GM23248 (cell line): ENCODE results near the gene SLC5A5. TPM values are rescaled to one million over a fixed set of nuclear protein-coding genes. Genes with fewer than 3 reads are reported as not detected.

Experiments
- DNase-seq: peaks from one replicate; pipeline ENCODE4 v3.0.0-alpha.2; 2015
- H2AFZ ChIP-seq: fragments of 200-600 bp; sonication (generic); 2 replicates; pipeline ENCODE4 v1.6.1; 2016; ENCODE audit warnings: antibody characterized with exemption
- H3F3A ChIP-seq: fragments of 200-600 bp; sonication (generic); 2 replicates; pipeline ENCODE4 v1.6.1; 2016; ENCODE audit warnings: mild to moderate bottlenecking, antibody characterized with exemption, mixed run types; ENCODE audit not compliant: insufficient read depth
- H3K27ac ChIP-seq: fragments of 200-600 bp; sonication (generic); 2 replicates; pipeline ENCODE4 v1.5.1; 2016; ENCODE audit warnings: mild to moderate bottlenecking
- H3K27me3 ChIP-seq: fragments of 200-600 bp; sonication (generic); replicated peaks from 2 replicates; pipeline ENCODE4 v1.6.1; 2016; ENCODE audit warnings: mild to moderate bottlenecking; ENCODE audit not compliant: insufficient read depth
- H3K36me3 ChIP-seq: fragments of 200-600 bp; sonication (generic); 2 replicates; pipeline ENCODE4 v1.6.1; 2016; ENCODE audit warnings: low read depth, mild to moderate bottlenecking
- H3K4me1 ChIP-seq: fragments of 200-600 bp; sonication (generic); 2 replicates; pipeline ENCODE4 v1.6.1; 2016; ENCODE audit warnings: mild to moderate bottlenecking; ENCODE audit not compliant: insufficient read depth
- H3K4me2 ChIP-seq: fragments of 200-600 bp; sonication (generic); one replicate; pipeline ENCODE4 v1.6.1; 2016; ENCODE audit warnings: mild to moderate bottlenecking; ENCODE audit not compliant: unreplicated experiment
- H3K4me3 ChIP-seq: fragments of 200-600 bp; sonication (generic); 2 replicates; pipeline ENCODE4 v1.5.1; 2016; ENCODE audit warnings: mild to moderate bottlenecking
- H3K79me2 ChIP-seq: fragments of 200-600 bp; sonication (generic); 2 replicates; pipeline ENCODE4 v1.6.1; 2016; ENCODE audit warnings: mild to moderate bottlenecking; ENCODE audit not compliant: insufficient read depth
- H3K9ac ChIP-seq: fragments of 200-600 bp; sonication (generic); 2 replicates; pipeline ENCODE4 v1.6.1; 2016; ENCODE audit warnings: mild to moderate bottlenecking
- H3K9me2 ChIP-seq: fragments of 200-600 bp; sonication (generic); 2 replicates; pipeline ENCODE4 v1.6.1; 2016; ENCODE audit warnings: mixed run types, mild to moderate bottlenecking, moderate library complexity; ENCODE audit not compliant: insufficient read depth
- H3K9me3 ChIP-seq: fragments of 200-600 bp; sonication (generic); one replicate; pipeline ENCODE4 v1.6.1; 2017; ENCODE audit warnings: low read depth
- H4K20me1 ChIP-seq: fragments of 200-600 bp; sonication (generic); 2 replicates; pipeline ENCODE4 v1.6.0; 2016; ENCODE audit not compliant: insufficient read depth
- EZH2 ChIP-seq: fragments of 200-600 bp; sonication (generic); IDR thresholded peaks from 2 replicates; pipeline ENCODE4 v1.6.1; 2018; ENCODE audit warnings: antibody characterized with exemption, mild to moderate bottlenecking; ENCODE audit not compliant: insufficient read depth, poor library complexity, severe bottlenecking
- EZH2phosphoT487 ChIP-seq: fragments of 200-600 bp; sonication (generic); IDR thresholded peaks from 2 replicates; pipeline ENCODE4 v1.6.1; 2018; ENCODE audit warnings: antibody characterized with exemption, moderate library complexity, mild to moderate bottlenecking, low read depth; ENCODE audit not compliant: insufficient read depth
- WGBS, 2 experiments: methylation state at CpG; one replicate each; pipeline ENCODE4 v1.1.6; 2015 to 2017; ENCODE audit warnings: low lambda C conversion rate in 2 of 2, low coverage in 1 of 2; ENCODE audit errors: missing lambda C conversion rate in 2 of 2; 5-methylcytosine and 5-hydroxymethylcytosine counted together
- in situ Hi-C: fragments of 300-500 bp; cut with MboI; formaldehyde crosslinking; loops from 2 replicates; pipeline ENCODE4 v1.15.0; 2020
- polyA plus RNA-seq: library from polyadenylated mRNA; unstranded; fragments of >200 nt; fragmentation: Nextera tagmentation; extraction: Ambion mirVana; gene quantifications from 2 replicates; pipeline ENCODE4 v1.2.1, GENCODE V29; 2016
- total RNA-seq: library from RNA; depleted of rRNA; stranded (reverse); fragments of >200 nt; shearing (Covaris generic); gene quantifications from 2 replicates; pipeline ENCODE4 v1.2.3, GENCODE V29; 2014

SLC5A5 gene
- total and polyA plus RNA-seq, 2 experiments from 2014 or later = not detected

DNA sequence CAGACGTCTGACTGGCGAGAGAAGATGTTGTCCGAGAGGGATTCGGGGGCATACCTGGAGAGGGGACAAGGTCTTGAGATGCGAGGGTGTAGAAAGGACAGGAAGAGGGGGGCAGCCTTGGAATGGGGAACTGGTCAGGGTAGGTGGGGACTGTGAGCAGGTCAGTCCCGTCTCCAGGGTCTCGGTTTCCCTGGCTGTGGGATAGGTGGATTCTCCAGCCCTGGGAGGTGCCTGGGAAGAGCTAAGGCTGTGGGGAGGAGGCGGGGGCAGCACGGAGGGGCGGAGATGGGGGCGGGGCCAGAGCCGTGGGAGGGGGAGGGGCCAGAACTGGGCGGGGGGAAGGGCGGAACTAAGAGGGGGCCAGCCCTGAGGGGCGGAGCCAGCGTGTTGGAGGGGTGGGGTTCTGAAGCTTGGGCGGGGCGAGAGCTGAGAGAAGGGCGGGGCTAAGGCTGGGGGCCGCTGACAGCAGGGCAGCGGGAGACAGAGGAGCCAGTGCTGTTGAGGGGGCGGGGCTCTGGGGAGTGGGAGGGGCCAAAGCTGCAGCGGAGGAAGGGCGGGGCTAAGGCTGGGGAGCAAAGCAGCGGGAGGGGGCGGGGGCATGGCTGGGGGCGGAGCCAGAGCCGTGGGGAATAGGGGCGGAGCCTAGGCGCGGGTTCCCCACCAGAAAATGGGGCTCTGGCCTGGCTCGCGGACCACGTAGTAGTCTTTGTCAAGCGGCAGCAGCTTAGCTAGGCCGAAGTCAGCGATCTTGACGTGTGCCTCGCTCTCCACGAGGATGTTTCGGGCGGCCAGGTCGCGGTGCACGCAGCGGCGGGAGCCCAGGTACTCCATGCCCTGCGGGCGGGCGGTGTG is 41.0 kb upstream of the SLC5A5 start:
- Histone ChIP-seq H3K36me3 (no peaks in the 10 kb centered on the region), H2AFZ (peak overlapping the region; percentile 27; the same call in 1 of the 2 replicates), H3F3A (no peaks in the 10 kb centered on the region), H3K4me1 (no peaks in the 10 kb centered on the region), H3K4me3 (no peak overlapping the region), H3K4me2 (no peak overlapping the region), H3K9ac (no peak overlapping the region), H3K9me2 (no peaks in the 10 kb centered on the region), H3K9me3 (no peaks in the 10 kb centered on the region), H3K27me3 (no peaks in the 10 kb centered on the region), H4K20me1 (no peaks in the 10 kb centered on the region), H3K79me2 (no peaks in the 10 kb centered on the region), H3K27ac (no peak overlapping the region)
- 17 to 25% methylated on average over 18 to 50 of the region's 50 CpGs for WGBS, 2 experiments
- no peak for TF ChIP-seq EZH2phosphoT487
- no peak for TF ChIP-seq EZH2
- in situ Hi-C loops = no loop called here
- DNase-seq = peak; percentile 73

DNA sequence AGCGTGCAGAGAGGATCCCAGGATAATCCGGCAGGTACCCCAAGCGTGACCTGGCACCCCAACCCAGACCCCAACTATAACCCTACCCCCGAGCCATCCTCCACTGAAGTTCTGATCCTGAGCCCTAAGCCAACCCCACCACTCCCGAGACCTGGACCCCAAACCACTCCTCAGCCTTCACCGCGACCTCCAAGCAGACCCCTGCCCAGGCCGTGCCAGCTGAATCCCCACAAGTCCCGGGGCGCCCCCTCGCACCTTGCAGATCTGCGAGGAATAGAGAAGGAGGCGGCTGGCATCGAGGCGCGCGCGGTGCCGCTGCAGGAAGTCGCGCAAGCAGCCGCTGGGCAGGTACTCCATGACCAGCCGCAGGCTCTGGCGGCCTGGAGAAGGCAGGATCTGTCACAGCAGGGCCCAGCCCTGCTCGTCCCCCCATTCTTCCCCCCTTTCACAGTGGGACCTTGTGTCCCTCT is 40.3 kb upstream of the SLC5A5 start:
- H3K9me2 ChIP-seq = no peaks in the 10 kb centered on the region
- H3K36me3 ChIP-seq = no peaks in the 10 kb centered on the region
- no peak overlapping the region for H3K4me2 ChIP-seq
- DNase-seq = no peak
- no peaks in the 10 kb centered on the region for H3F3A ChIP-seq
- no peak overlapping the region for H2AFZ ChIP-seq
- no peaks in the 10 kb centered on the region for H3K27me3 ChIP-seq
- no peaks in the 10 kb centered on the region for H4K20me1 ChIP-seq
- H3K27ac ChIP-seq = no peak overlapping the region
- no peak overlapping the region for H3K4me3 ChIP-seq
- no peaks in the 10 kb centered on the region for H3K79me2 ChIP-seq
- no peak for TF ChIP-seq EZH2phosphoT487
- 56 to 66% methylated on average over 18 to 25 of the region's 25 CpGs for WGBS, 2 experiments
- no peaks in the 10 kb centered on the region for H3K4me1 ChIP-seq
- H3K9ac ChIP-seq = no peak overlapping the region
- in situ Hi-C loops = no loop called here
- no peaks in the 10 kb centered on the region for H3K9me3 ChIP-seq

DNA sequence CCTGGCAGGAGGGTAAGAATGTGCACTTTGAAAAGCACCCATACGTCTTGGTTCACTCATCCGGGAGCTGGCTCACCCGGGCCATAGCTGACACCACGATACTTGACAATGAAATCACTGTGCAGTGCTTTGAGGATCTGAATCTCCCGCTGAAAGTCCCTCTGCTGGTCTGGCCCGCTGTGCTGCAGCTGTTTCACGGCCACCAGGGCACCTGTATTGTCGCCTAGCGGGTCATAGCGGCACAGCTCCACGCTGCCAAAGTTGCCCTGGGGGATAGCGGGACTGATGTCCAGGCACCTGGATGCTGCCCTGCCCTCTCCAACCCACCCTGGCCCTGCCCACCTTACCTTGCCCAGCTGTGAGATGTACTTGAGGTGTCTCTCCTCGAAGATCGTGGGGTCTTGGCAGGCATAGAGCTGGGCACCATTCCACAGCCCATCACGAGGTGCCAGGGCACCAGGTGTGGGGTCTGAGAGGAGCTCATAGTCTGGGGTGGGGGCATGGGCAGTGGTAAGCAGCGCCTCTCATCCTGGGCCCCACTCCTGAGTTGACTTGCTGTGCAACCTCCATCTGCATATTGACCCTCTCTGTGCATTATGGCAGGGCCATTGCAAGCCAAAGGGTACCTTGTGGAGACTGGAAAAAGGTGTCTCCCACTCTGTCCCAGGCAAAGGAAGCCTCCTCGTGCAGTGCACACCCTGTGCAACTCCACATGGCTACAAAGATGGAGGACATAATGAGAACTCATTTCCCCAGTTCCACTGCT is 39.1 kb upstream of the SLC5A5 start:
- no peaks in the 10 kb centered on the region for H3K9me2 ChIP-seq
- no peak overlapping the region for H3K9ac ChIP-seq
- no peak for DNase-seq
- TF ChIP-seq EZH2phosphoT487 (no peak), EZH2 (no peak)
- H2AFZ ChIP-seq = no peak overlapping the region
- no peaks in the 10 kb centered on the region for H3K9me3 ChIP-seq
- in situ Hi-C loops = no loop called here
- no peaks in the 10 kb centered on the region for H3F3A ChIP-seq
- H3K36me3 ChIP-seq = no peaks in the 10 kb centered on the region
- H3K27ac ChIP-seq = no peak overlapping the region
- H4K20me1 ChIP-seq = no peaks in the 10 kb centered on the region
- no peaks in the 10 kb centered on the region for H3K4me1 ChIP-seq
- H3K27me3 ChIP-seq = no peaks in the 10 kb centered on the region
- no peak overlapping the region for H3K4me2 ChIP-seq
- H3K4me3 ChIP-seq = no peak overlapping the region
- 79 to 82% methylated on average over 17 of the region's 17 CpGs for WGBS, 2 experiments
- H3K79me2 ChIP-seq = no peaks in the 10 kb centered on the region

DNA sequence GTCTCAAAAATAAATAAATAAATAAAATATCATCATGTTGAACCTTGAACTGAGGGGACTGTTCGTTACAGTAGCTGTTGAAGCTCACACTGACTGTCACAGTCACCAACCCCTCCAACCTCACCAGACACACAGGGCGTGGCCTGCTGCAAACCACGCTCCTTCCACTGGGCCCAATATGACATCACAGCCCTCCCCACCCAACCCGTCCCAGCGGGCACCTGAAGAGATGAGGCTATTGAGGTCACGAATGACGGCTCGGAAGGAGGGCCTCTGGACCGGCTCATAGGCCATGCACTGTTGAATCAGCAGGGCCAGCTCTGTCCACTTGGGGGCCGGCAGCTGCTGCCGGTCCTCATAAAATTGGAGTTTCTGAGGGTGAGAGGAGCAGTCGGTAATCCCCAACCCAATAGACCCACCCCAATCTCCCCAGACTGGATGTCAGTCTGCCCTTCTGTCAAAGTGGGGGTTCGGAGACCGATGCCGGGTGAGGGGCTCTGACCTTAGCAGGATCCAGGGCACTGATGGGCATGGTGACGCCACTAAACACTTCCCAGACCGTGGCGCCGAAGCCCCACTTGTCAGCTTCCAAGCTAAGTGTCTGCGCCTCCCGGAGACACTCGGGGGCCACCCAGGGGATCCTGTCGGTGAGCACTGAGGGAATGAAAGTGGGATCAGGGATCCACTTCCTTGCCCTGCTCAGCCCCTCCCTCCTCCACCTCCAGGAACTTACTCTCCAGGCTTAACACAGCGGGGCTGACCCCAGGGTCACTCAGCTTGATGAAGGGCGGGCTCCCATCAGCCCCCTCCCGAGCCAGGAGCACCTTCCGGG is 37.2 kb upstream of the SLC5A5 start:
- TF ChIP-seq EZH2phosphoT487 (no peak), EZH2 (no peak)

More for the DNA sequence above, 37.2 kb upstream of the SLC5A5 start:
- H3K4me1 ChIP-seq = no peaks in the 10 kb centered on the region
- H3K27ac ChIP-seq = no peak overlapping the region
- H4K20me1 ChIP-seq = no peaks in the 10 kb centered on the region
- no peak overlapping the region for H3K9ac ChIP-seq
- no peaks in the 10 kb centered on the region for H3K36me3 ChIP-seq
- H3K79me2 ChIP-seq = no peaks in the 10 kb centered on the region
- peak; percentile 7 for DNase-seq
- no peaks in the 10 kb centered on the region for H3F3A ChIP-seq
- no peaks in the 10 kb centered on the region for H3K9me3 ChIP-seq
- H3K9me2 ChIP-seq = no peaks in the 10 kb centered on the region
- H2AFZ ChIP-seq = no peak overlapping the region
- no peak overlapping the region for H3K4me3 ChIP-seq
- H3K4me2 ChIP-seq = no peak overlapping the region
- WGBS, 2 experiments = 78 to 80% methylated on average over 27 of the region's 27 CpGs
- H3K27me3 ChIP-seq = no peaks in the 10 kb centered on the region
- in situ Hi-C loops = no loop called here
